Measurements from ENCODE around the gene CMTM8.
A peak's percentile ranks its signal among the peaks of the same experiment; 100 is the strongest.

CMTM8 gene

GRCh38 chr3:32347343-32348125, 109.1 kb downstream of the CMTM8 start:
- no peak for DNase-seq

DNA sequence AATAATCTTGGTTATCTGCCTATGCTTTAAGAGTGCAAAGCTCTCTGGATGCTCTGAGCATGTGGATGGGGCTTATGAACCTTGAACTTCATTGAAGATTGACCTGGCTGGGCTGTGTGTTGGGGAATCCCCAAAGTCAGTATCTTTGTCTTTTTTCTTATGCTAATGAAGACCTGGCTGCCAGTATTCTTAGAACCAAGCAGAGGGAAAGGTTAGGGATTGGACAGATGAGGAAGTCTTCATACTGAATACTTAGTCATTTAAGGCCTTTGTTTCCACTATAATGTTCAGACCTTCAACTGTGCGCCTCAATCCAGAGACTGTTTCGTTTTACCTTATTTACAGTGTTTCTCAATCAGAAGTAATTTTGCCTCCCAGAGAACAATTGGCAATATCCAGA, 110.7 kb downstream of the CMTM8 start:
- no peak for DNase-seq

DNA sequence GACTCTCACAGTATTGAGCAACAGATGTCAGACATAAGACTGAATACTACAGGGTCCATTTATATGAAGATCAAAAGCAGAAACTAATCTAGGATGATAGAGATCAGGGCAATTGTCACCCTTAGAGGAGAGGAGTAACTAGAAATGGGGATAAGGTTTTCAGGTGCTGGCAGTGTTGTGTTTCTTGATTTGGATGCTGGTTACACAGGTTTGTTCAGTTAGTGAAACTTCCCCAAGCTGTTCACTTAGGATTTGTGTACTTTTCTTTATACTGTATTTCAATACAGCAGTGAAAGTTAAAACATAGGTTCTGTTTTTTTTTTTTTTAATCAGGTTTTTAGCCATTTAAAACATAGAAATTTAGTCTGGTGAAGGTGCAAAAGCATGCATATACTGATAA, 114.1 kb downstream of the CMTM8 start:
- peak in 1 of 2 experiments; percentile 2 for DNase-seq

GRCh38 chr3:32353351-32353750, 114.9 kb downstream of the CMTM8 start:
- no peak for DNase-seq

- DNase-seq, result no peak
These were observed 115.9 kb downstream of the CMTM8 start for GRCh38 chr3:32354362-32354778.

GRCh38 chr3:32355751-32356291, 117.3 kb downstream of the CMTM8 start:
- DNase-seq, result no peak

DNA sequence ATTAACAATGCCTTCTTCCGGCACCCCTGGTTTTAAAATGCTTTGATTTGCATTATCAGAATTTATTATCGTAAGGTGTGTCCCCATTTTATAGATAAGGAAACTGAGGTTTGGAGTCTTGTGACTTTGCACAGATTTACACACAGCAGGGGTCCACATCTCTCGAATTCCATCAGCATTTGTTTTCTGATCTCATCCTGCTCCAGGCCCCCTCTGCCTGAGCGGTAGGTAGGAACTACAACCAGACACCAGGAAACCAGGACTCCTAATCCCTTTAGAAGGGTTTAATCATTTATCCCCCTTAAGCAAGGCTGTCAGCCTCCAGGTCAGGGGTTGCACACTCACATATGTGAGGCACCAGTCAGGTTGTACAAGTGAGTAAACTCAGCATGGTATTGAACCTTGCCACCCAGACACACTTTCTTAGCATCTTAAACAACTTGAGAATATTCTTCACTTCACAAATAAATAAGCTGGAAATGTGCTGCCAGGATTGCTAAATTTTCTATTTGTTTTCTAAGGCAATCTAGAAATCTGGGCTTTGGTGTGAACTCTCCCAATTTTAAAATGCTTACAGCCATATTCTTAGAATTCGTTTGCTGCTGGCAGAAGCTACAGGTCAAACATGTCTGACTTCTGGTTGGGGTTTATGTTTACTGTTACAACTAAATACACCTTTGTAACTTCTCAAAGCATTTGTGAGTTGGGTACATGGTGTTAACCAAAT, 121.4 kb downstream of the CMTM8 start:
- no peak for DNase-seq

GRCh38 chr3:32360493-32360827, 122.0 kb downstream of the CMTM8 start:
- no peak for DNase-seq

DNA sequence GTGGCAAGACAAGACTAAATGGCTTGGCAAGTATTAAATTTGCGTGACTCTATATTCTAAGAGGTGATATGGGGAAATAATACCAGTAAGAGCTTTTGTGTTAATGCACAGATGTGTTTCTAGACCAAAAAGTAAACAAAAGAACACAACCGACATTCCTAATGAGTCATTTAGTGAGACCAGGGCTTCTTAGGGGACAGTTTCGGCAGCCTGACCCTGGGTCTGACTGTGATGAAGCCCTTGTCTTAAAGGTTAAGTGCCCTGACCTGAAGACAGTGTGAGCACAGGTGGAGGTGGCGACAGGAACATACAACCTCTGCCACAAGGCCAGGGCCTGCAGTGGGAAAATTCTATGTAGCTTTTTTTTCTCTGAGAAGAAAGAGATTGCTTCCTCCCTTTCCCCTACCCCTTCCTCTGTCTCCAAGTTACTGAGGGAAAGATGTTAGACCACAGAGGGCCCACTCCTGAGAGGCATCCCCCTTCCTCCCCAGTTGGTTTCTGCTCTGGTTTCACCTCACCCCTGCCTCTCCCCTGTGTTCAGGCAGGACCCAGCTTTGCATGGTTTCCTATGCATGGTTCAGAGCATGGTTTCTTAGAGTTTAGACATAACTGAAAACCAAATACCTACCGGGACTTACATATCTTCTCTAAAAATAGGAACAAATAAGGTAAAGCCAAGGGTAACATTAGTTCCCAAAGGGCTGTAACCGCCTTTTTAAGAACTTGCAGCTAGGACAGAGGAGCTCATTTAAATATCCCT, 128.3 kb downstream of the CMTM8 start:
- no peak for DNase-seq

DNA sequence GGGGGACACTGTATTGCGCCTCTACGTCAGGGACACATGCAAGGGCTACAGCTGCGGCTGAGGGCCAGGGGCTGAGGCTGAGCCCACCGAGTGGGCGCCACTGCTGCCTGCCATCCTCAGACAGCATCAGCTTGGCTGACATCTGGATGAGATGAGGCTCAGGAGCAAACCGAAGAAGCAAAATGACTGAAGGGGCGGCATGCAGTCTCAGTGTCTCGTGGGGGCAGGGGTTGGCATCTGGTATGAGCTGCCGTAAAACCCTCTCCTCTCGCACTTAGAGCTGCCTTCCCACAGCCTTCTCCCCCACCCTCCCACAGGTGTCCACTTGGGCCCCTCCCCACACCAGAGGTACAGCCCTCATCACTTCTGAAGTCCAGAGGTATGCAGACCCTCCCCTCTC, 129.0 kb downstream of the CMTM8 start:
- DNase-seq, result no peak

- DNase-seq, result no peak
These were observed 133.2 kb downstream of the CMTM8 start for GRCh38 chr3:32371461-32372212.

GRCh38 chr3:32372213-32372490, 133.7 kb downstream of the CMTM8 start:
- DNase-seq, result no peak

DNA sequence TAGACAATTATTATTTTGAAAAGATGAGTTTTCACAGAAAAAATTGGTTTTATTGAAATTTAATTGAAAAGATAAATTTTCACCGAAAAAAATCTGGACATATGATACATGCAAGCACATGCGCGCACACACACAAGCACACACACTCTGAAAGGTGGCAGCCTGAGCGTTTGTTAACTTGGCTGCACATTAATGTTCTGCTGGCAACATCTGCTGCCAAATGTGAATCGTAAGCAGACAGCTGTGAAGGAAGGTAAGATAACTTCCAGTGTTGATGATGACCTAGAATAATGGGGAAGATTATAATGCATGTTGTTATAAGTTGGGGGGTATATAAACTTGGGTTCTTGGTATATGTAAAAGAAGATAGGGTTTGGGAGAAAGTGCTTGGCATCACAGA, 134.8 kb downstream of the CMTM8 start:
- no peak for DNase-seq

DNA sequence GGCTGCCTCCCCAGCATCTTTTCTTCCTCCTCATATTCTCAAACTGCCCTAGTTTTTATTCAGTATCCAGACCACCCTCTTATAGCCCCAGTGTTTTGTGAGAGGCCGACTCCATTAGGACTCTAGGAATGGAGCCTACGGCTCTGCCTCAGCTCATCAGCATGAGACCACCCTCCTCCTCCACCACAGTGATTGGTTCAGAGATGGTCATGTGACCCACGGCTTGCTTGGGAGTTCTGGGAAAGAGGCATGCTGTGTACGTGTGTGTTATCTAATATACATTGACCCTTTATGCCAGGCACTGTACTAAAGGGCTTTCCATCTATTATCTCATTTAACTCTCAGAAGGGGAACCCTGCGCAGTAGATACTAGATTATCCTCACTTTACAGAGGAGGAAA, 135.4 kb downstream of the CMTM8 start:
- no peak for DNase-seq

DNA sequence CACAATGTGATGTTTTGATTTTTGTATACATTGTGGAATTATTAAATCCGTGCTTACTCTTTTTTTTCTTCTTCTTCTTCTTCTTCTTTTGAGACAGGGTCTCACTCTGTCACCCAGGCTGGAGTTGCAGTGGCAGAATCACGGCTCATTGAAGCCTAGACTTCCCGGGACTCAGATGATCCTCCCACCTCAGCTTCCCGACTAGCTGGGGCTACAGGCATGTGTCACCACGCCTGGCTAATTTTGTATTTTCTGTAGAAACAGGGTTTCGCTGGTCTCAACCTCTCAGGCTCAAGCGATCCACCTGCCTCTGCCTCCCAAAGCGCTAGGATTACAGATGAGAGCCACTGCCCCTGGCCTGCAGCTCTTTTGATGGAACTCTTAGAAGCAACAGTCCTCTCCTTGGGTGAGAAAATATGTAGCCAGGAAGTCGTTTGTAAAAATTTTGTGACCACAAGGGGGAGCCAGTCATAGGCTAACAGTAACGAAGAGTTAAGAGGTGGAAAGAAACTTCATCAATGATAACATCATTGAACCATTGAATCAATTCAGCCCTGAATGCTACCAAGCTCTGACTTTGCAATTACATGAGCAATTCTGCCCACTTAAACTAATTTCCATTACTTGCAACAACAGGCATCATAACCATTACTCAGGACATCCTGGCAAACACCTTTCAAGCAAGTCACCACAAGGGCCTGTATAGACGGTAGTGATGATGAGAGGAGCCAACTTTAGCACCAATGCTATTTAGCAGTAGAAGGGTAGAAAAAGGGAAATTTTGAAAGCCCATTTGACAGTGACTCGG, 136.5 kb downstream of the CMTM8 start:
- DNase-seq, result peak; percentile 49 to 74

GRCh38 chr3:32375596-32375930, 137.1 kb downstream of the CMTM8 start:
- DNase-seq, result no peak

DNA sequence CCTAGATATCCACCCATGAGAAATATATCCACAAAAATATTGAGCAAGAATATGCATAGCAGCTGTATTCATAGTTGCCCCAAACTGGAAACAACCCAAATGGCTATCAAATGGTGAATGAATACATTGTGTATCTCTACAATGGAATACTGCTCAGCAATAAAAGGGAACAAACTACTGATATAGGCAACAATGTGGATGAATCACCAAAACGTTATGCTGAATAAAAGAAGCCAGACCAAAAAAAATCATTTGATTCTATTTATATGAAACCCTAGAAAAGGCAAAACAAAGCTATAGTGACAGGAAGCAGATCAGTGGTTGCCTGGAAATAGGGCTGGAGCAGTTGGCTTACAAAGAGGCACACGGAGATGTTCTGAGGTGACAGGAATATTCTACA, 137.6 kb downstream of the CMTM8 start:
- no peak for DNase-seq

GRCh38 chr3:32379831-32380500, 141.5 kb downstream of the CMTM8 start:
- DNase-seq, result peak in 1 of 2 experiments; percentile 14

DNA sequence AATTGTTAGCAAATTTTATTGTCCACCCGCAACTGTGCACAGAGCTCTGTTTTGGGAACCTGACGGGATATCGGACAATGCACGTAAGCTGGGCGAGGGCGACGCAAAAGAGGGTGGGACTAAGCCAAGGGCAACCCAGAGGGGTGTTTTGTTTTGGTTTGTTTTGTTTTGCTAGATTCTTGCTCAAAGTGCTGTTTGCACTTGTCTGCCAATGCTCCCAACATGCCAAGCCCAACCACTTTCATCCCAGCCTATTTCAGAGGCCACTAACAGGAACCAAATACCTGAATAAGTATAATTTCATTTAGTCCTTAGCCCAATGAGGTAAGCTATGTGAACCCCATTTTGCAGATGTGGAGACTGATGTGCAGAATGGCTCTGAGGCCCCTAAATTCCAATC, 143.4 kb downstream of the CMTM8 start:
- DNase-seq, result no peak

GRCh38 chr3:32383136-32383711, 144.7 kb downstream of the CMTM8 start:
- no peak for DNase-seq

DNA sequence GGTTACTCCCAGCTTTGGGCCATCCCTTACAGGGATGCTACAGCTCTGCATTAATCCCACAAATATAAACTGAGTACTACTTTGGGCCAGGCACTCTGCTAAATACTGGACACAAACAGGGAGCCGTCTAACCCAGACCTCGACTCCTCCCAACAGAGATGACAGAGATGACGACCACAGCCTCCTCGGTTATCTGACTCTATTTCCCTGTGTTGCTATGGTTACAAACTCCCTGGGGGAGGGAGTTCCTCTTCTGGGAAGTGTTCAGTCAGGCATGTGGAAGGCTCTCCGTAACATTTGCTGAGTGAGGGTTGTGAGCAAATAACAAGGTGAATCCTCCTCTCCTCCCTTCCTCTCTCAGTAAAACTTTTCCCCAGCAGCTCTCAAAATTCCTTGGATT, 146.5 kb downstream of the CMTM8 start:
- peak; percentile 49 to 71 for DNase-seq

Measured in NCI-H526 (cell line).